ENCODE measurements around the gene UBASH3B. TPM values are rescaled to one million over a fixed set of nuclear protein-coding genes. Genes with fewer than 3 reads are reported as not detected.
"Not testable (repeated sequence)": the region's sequence is repeated elsewhere in the genome, so short reads cannot be mapped to it uniquely, and the experiment has no call there.

The UBASH3B gene, protein sequence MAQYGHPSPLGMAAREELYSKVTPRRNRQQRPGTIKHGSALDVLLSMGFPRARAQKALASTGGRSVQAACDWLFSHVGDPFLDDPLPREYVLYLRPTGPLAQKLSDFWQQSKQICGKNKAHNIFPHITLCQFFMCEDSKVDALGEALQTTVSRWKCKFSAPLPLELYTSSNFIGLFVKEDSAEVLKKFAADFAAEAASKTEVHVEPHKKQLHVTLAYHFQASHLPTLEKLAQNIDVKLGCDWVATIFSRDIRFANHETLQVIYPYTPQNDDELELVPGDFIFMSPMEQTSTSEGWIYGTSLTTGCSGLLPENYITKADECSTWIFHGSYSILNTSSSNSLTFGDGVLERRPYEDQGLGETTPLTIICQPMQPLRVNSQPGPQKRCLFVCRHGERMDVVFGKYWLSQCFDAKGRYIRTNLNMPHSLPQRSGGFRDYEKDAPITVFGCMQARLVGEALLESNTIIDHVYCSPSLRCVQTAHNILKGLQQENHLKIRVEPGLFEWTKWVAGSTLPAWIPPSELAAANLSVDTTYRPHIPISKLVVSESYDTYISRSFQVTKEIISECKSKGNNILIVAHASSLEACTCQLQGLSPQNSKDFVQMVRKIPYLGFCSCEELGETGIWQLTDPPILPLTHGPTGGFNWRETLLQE
- polyA plus RNA-seq = under 1 TPM; 0.69 to 0.91 TPM

GRCh38 chr11:122655527-122656072 is at the start of gene UBASH3B:
Gene UBASH3B (plus strand): TSS chr11:122655722. CDS start chr11:122656050, 328 bp downstream.
- no peaks in the 10 kb centered on the region for H3K27me3 ChIP-seq (ENCODE audit: control insufficient read depth in 1 of 2, insufficient read depth in 2 of 2, low read length in 2 of 2)
- no peaks in the 10 kb centered on the region for H3K36me3 ChIP-seq (ENCODE audit: control insufficient read depth in 2 of 2, insufficient read depth in 2 of 2, low read length in 1 of 2)
- WGBS, 2 donors = 0 to 1% methylated on average over 23 to 39 of the region's 39 CpGs
- H3K4me3 ChIP-seq (ENCODE audit: low read depth in 1 of 2, low read length in 2 of 2) = peak within 1 kb of the TSS; percentile 64 to 92
- H3K9me3 ChIP-seq (ENCODE audit: control insufficient read depth in 2 of 2, insufficient read depth in 1 of 2, low read depth in 1 of 2, low read length in 1 of 2) = no peaks in the 10 kb centered on the region
- H3K4me1 ChIP-seq (ENCODE audit: control insufficient read depth in 2 of 2, insufficient read depth in 2 of 2, low read length in 1 of 2) = peaks cover 3 to 5% of the 10 kb centered on the region in 2 donors
- peak within 1 kb of the TSS; percentile 75 to 88 for H3K27ac ChIP-seq (ENCODE audit: low read depth in 2 of 2, low read length in 1 of 2)

DNA sequence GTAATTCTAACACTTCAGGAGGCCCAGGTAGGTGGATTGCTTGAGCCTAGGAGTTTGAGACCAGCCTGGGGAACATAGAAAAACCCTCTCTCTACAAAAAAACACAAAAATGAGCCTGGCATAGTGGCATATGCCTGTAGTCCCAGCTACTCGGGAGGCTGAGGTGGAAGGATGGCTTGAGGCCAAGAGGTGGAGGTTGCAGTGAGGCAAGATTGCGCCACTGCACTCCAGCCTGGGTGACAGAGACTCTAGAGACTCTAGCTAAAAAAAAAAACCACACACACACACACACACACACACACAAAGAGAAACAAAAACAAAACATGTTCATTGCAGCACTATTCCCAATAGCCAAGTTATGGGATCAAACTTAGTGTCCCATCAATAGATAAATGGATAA is 48.4 kb upstream of the UBASH3B start:
- H3K27me3 ChIP-seq (ENCODE audit: control insufficient read depth in 1 of 2, insufficient read depth in 2 of 2, low read length in 2 of 2); H3K4me3 ChIP-seq (ENCODE audit: low read depth in 1 of 2, low read length in 2 of 2); H3K4me1 ChIP-seq (ENCODE audit: control insufficient read depth in 2 of 2, insufficient read depth in 2 of 2, low read length in 1 of 2); H3K36me3 ChIP-seq (ENCODE audit: control insufficient read depth in 2 of 2, insufficient read depth in 2 of 2, low read length in 1 of 2); H3K9me3 ChIP-seq (ENCODE audit: control insufficient read depth in 2 of 2, insufficient read depth in 1 of 2, low read depth in 1 of 2, low read length in 1 of 2); H3K27ac ChIP-seq (ENCODE audit: low read depth in 2 of 2, low read length in 1 of 2): not testable (repeated sequence)
- 63 to 69% methylated on average over 2 of the region's 2 CpGs for WGBS, 2 donors

DNA sequence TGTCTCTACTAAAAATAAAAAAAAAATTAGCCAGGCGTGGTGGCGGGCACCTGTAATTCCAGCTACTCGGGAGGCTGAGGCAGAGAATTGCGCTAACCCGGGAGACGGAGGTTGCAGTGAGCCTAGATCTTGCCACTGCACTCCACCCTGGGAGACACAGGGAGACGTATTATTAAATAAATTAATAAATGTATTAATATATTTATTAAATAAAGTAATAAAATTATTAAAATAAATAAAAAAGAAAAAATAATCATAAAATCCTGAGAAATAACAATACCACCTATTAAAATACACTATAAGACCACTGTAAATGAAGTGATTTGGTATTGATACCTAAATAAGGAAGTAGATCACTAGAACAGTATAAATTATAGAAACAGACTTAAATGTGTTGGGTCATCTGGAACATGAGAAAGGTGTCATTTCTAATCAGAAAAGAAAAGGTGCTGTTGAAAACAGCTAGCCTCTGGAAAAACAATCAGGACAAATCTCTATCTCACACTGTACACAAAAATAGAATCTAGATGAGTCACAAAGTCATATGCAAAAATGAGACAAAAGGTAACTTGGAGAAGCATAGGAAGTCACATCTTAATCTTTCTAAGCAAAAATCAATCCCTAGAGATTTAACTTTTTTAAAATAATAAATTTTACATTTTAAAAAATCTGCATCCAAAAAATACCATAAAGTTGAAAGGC is 43.2 kb upstream of the UBASH3B start:
- no peak overlapping the region for H3K4me3 ChIP-seq (ENCODE audit: low read depth in 1 of 2, low read length in 2 of 2)
- no peaks in the 10 kb centered on the region for H3K4me1 ChIP-seq (ENCODE audit: control insufficient read depth in 2 of 2, insufficient read depth in 2 of 2, low read length in 1 of 2)
- 95 to 96% methylated on average over 7 of the region's 7 CpGs for WGBS, 2 donors
- no peaks in the 10 kb centered on the region for H3K9me3 ChIP-seq (ENCODE audit: control insufficient read depth in 2 of 2, insufficient read depth in 1 of 2, low read depth in 1 of 2, low read length in 1 of 2)
- H3K27me3 ChIP-seq (ENCODE audit: control insufficient read depth in 1 of 2, insufficient read depth in 2 of 2, low read length in 2 of 2) = no peaks in the 10 kb centered on the region
- no peaks in the 10 kb centered on the region for H3K36me3 ChIP-seq (ENCODE audit: control insufficient read depth in 2 of 2, insufficient read depth in 2 of 2, low read length in 1 of 2)
- no peak overlapping the region for H3K27ac ChIP-seq (ENCODE audit: low read depth in 2 of 2, low read length in 1 of 2)

DNA sequence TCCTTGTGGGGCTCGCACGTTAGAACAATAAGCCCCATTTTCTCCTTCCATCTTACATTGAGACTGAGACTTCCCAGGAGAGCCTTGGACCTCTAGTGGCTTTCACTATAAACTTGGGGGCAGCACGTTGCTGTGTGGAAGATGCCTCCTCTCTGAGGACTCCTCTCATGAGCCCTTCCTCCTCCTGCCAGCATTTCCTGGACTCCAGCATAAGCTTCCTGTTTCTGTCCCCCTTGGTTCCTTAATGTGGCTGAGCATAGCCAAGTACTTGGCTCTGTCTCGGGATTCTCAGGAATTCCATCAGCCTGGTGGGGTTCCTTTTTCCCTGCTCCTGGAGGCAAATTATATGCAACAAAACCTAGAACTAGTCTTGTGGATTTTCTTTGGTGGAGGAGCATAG is 38.8 kb upstream of the UBASH3B start:
- H3K4me3 ChIP-seq (ENCODE audit: low read depth in 1 of 2, low read length in 2 of 2) = no peak overlapping the region
- H3K27ac ChIP-seq (ENCODE audit: low read depth in 2 of 2, low read length in 1 of 2) = no peak overlapping the region
- no peaks in the 10 kb centered on the region for H3K36me3 ChIP-seq (ENCODE audit: control insufficient read depth in 2 of 2, insufficient read depth in 2 of 2, low read length in 1 of 2)
- 56 to 57% methylated on average over 4 of the region's 4 CpGs for WGBS, 2 donors
- H3K27me3 ChIP-seq (ENCODE audit: control insufficient read depth in 1 of 2, insufficient read depth in 2 of 2, low read length in 2 of 2) = no peaks in the 10 kb centered on the region
- H3K9me3 ChIP-seq (ENCODE audit: control insufficient read depth in 2 of 2, insufficient read depth in 1 of 2, low read depth in 1 of 2, low read length in 1 of 2) = peaks cover 0 to 2% of the 10 kb centered on the region in 2 donors
- no peaks in the 10 kb centered on the region for H3K4me1 ChIP-seq (ENCODE audit: control insufficient read depth in 2 of 2, insufficient read depth in 2 of 2, low read length in 1 of 2)

GRCh38 chr11:122617297-122617696 is 38.2 kb upstream of the UBASH3B start:
- Histone ChIP-seq H3K4me1 (ENCODE audit: control insufficient read depth in 2 of 2, insufficient read depth in 2 of 2, low read length in 1 of 2) (no peaks in the 10 kb centered on the region), H3K4me3 (ENCODE audit: low read depth in 1 of 2, low read length in 2 of 2) (no peak overlapping the region), H3K27ac (ENCODE audit: low read depth in 2 of 2, low read length in 1 of 2) (no peak overlapping the region), H3K9me3 (ENCODE audit: control insufficient read depth in 2 of 2, insufficient read depth in 1 of 2, low read depth in 1 of 2, low read length in 1 of 2) (peaks cover 0 to 2% of the 10 kb centered on the region in 2 donors), H3K27me3 (ENCODE audit: control insufficient read depth in 1 of 2, insufficient read depth in 2 of 2, low read length in 2 of 2) (no peaks in the 10 kb centered on the region), H3K36me3 (ENCODE audit: control insufficient read depth in 2 of 2, insufficient read depth in 2 of 2, low read length in 1 of 2) (no peaks in the 10 kb centered on the region)
- 71 to 76% methylated on average over 5 of the region's 5 CpGs for WGBS, 2 donors

DNA sequence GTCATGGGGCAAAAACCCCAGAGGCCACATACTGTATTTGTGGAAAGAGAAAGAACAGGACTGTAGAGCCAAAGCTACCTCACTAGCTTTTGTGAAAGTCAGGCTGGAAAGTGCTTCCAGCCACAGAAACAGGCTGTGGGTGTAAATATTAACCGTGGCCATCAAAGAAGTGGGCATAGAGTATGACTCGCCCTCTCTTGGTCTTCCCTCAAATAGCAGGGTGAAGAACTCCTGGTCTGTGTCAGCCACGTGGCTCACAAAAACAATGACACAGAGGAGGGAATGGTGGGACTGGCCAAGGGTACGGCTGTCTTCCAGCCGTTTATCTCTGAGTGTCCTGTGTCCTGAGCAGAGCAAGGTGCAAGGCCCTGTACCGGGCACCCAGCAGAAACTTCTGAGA is 37.6 kb upstream of the UBASH3B start:
- no peaks in the 10 kb centered on the region for H3K27me3 ChIP-seq (ENCODE audit: control insufficient read depth in 1 of 2, insufficient read depth in 2 of 2, low read length in 2 of 2)
- H3K4me3 ChIP-seq (ENCODE audit: low read depth in 1 of 2, low read length in 2 of 2) = no peak overlapping the region
- no peaks in the 10 kb centered on the region for H3K36me3 ChIP-seq (ENCODE audit: control insufficient read depth in 2 of 2, insufficient read depth in 2 of 2, low read length in 1 of 2)
- H3K27ac ChIP-seq (ENCODE audit: low read depth in 2 of 2, low read length in 1 of 2) = no peak overlapping the region
- whole genome bisulfite sequencing, 2 donors = 82 to 83% methylated on average over 6 of the region's 6 CpGs
- H3K9me3 ChIP-seq (ENCODE audit: control insufficient read depth in 2 of 2, insufficient read depth in 1 of 2, low read depth in 1 of 2, low read length in 1 of 2) = peaks cover 0 to 2% of the 10 kb centered on the region in 2 donors
- no peaks in the 10 kb centered on the region for H3K4me1 ChIP-seq (ENCODE audit: control insufficient read depth in 2 of 2, insufficient read depth in 2 of 2, low read length in 1 of 2)

DNA sequence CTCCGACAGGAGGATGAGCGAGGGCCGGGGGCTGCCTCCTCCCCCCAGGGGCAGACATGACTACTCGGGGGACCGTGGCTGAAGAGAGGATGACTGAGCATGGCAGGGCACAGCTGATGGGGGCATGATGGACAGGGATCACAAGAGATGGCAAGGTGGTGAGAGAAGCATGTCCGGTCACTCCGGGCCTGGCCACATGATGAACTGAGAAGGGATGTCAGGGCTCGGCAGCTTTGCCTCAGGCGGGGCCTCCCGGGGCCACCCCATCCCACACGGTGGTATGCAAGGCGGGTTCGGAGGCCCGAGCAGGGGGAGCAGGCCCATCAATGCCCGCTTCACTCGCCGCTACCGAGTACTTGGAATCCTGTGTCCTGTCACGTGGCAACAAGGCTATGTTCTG is 36.6 kb upstream of the UBASH3B start:
- H3K27ac ChIP-seq (ENCODE audit: low read depth in 2 of 2, low read length in 1 of 2) = no peak overlapping the region
- no peaks in the 10 kb centered on the region for H3K27me3 ChIP-seq (ENCODE audit: control insufficient read depth in 1 of 2, insufficient read depth in 2 of 2, low read length in 2 of 2)
- WGBS, 2 donors = 94 to 95% methylated on average over 19 of the region's 19 CpGs
- H3K4me3 ChIP-seq (ENCODE audit: low read depth in 1 of 2, low read length in 2 of 2) = no peak overlapping the region
- no peaks in the 10 kb centered on the region for H3K36me3 ChIP-seq (ENCODE audit: control insufficient read depth in 2 of 2, insufficient read depth in 2 of 2, low read length in 1 of 2)
- H3K9me3 ChIP-seq (ENCODE audit: control insufficient read depth in 2 of 2, insufficient read depth in 1 of 2, low read depth in 1 of 2, low read length in 1 of 2) = peaks cover 0 to 2% of the 10 kb centered on the region in 2 donors
- no peaks in the 10 kb centered on the region for H3K4me1 ChIP-seq (ENCODE audit: control insufficient read depth in 2 of 2, insufficient read depth in 2 of 2, low read length in 1 of 2)

GRCh38 chr11:122619757-122620156 is 35.8 kb upstream of the UBASH3B start:
- no peaks in the 10 kb centered on the region for H3K27me3 ChIP-seq (ENCODE audit: control insufficient read depth in 1 of 2, insufficient read depth in 2 of 2, low read length in 2 of 2)
- H3K27ac ChIP-seq (ENCODE audit: low read depth in 2 of 2, low read length in 1 of 2) = no peak overlapping the region
- H3K4me3 ChIP-seq (ENCODE audit: low read depth in 1 of 2, low read length in 2 of 2) = no peak overlapping the region
- no peaks in the 10 kb centered on the region for H3K36me3 ChIP-seq (ENCODE audit: control insufficient read depth in 2 of 2, insufficient read depth in 2 of 2, low read length in 1 of 2)
- H3K9me3 ChIP-seq (ENCODE audit: control insufficient read depth in 2 of 2, insufficient read depth in 1 of 2, low read depth in 1 of 2, low read length in 1 of 2) = peaks cover 0 to 2% of the 10 kb centered on the region in 2 donors
- H3K4me1 ChIP-seq (ENCODE audit: control insufficient read depth in 2 of 2, insufficient read depth in 2 of 2, low read length in 1 of 2) = no peaks in the 10 kb centered on the region
- WGBS, 2 donors = 90 to 94% methylated on average over 3 of the region's 3 CpGs

GRCh38 chr11:122625501-122625900 is 30.0 kb upstream of the UBASH3B start:
- H3K9me3 ChIP-seq (ENCODE audit: control insufficient read depth in 2 of 2, insufficient read depth in 1 of 2, low read depth in 1 of 2, low read length in 1 of 2); H3K4me3 ChIP-seq (ENCODE audit: low read depth in 1 of 2, low read length in 2 of 2); H3K27me3 ChIP-seq (ENCODE audit: control insufficient read depth in 1 of 2, insufficient read depth in 2 of 2, low read length in 2 of 2); H3K36me3 ChIP-seq (ENCODE audit: control insufficient read depth in 2 of 2, insufficient read depth in 2 of 2, low read length in 1 of 2); H3K27ac ChIP-seq (ENCODE audit: low read depth in 2 of 2, low read length in 1 of 2); H3K4me1 ChIP-seq (ENCODE audit: control insufficient read depth in 2 of 2, insufficient read depth in 2 of 2, low read length in 1 of 2): not testable (repeated sequence)
- WGBS, 2 donors = 77 to 81% methylated on average over 7 of the region's 7 CpGs

Measured in esophagus (tissue), 2 donors.